Measurements from ENCODE around the gene SAP30L. TPM values are rescaled to one million over a fixed set of nuclear protein-coding genes. Genes with fewer than 3 reads are reported as not detected.

The SAP30L gene
- total and polyA plus RNA-seq, 4 donors, result 6.3 to 11.1 (median 8.6) TPM

DNA sequence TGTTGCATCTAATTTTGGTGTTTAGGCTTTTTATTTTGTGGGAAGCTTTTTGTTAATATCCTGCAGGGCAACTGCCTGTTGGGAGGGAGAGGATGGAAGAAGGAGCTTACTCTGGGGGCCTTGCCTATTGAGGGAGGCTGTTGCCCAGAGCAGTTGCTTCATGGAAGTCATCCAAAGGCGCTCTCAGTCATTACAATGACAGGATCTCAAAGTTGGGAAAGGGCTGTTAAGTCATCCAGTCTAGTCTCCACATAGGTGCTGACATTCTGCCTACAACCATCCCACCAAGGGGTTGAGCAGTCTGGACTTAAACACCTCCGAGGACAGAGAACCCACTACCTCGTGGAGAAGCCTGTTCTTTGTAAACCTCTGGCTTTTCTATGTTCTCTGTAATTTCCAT is 13.2 kb downstream of the SAP30L start:
- DNase-seq (ENCODE audit: low spot score), result no peak
- peaks cover 3 to 40% (median 32%) of the 10 kb centered on the region in 4 donors for H3K36me3 ChIP-seq (ENCODE audit: control insufficient read depth in 4 of 4, insufficient read depth in 3 of 4, low read depth in 1 of 4, low read length in 3 of 4)
- no peak overlapping the region for H3K27ac ChIP-seq (ENCODE audit: low read depth in 1 of 2, low read length in 2 of 2)
- no peaks in the 10 kb centered on the region for H3K27me3 ChIP-seq (ENCODE audit: control insufficient read depth in 4 of 4, insufficient read depth in 4 of 4, low read length in 3 of 4)
- H3K9ac ChIP-seq (ENCODE audit: low read depth in 1 of 2, low read length in 2 of 2), result no peak overlapping the region
- H3K9me3 ChIP-seq (ENCODE audit: control insufficient read depth in 4 of 4, low read length in 3 of 4), result no peaks in the 10 kb centered on the region
- H3K4me3 ChIP-seq (ENCODE audit: low read depth in 1 of 3, low read length in 3 of 3), result no peak overlapping the region
- 87% methylated on average over 3 of the region's 3 CpGs for WGBS
- no peak for TF ChIP-seq JUND (IDR thresholded peaks at IDR 0.05)
- TF ChIP-seq, protein P1, sequence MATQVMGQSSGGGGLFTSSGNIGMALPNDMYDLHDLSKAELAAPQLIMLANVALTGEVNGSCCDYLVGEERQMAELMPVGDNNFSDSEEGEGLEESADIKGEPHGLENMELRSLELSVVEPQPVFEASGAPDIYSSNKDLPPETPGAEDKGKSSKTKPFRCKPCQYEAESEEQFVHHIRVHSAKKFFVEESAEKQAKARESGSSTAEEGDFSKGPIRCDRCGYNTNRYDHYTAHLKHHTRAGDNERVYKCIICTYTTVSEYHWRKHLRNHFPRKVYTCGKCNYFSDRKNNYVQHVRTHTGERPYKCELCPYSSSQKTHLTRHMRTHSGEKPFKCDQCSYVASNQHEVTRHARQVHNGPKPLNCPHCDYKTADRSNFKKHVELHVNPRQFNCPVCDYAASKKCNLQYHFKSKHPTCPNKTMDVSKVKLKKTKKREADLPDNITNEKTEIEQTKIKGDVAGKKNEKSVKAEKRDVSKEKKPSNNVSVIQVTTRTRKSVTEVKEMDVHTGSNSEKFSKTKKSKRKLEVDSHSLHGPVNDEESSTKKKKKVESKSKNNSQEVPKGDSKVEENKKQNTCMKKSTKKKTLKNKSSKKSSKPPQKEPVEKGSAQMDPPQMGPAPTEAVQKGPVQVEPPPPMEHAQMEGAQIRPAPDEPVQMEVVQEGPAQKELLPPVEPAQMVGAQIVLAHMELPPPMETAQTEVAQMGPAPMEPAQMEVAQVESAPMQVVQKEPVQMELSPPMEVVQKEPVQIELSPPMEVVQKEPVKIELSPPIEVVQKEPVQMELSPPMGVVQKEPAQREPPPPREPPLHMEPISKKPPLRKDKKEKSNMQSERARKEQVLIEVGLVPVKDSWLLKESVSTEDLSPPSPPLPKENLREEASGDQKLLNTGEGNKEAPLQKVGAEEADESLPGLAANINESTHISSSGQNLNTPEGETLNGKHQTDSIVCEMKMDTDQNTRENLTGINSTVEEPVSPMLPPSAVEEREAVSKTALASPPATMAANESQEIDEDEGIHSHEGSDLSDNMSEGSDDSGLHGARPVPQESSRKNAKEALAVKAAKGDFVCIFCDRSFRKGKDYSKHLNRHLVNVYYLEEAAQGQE (IDR thresholded peaks at IDR 0.05), result no peak
- TF ChIP-seq, protein P2, sequence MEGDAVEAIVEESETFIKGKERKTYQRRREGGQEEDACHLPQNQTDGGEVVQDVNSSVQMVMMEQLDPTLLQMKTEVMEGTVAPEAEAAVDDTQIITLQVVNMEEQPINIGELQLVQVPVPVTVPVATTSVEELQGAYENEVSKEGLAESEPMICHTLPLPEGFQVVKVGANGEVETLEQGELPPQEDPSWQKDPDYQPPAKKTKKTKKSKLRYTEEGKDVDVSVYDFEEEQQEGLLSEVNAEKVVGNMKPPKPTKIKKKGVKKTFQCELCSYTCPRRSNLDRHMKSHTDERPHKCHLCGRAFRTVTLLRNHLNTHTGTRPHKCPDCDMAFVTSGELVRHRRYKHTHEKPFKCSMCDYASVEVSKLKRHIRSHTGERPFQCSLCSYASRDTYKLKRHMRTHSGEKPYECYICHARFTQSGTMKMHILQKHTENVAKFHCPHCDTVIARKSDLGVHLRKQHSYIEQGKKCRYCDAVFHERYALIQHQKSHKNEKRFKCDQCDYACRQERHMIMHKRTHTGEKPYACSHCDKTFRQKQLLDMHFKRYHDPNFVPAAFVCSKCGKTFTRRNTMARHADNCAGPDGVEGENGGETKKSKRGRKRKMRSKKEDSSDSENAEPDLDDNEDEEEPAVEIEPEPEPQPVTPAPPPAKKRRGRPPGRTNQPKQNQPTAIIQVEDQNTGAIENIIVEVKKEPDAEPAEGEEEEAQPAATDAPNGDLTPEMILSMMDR (IDR thresholded peaks at IDR 0.05; ENCODE audit: low read depth, low read length, missing input control), result no peak
- no peak for TF ChIP-seq HNF4A (conservative IDR thresholded peaks at IDR 0.05)
- TF ChIP-seq, protein P3, sequence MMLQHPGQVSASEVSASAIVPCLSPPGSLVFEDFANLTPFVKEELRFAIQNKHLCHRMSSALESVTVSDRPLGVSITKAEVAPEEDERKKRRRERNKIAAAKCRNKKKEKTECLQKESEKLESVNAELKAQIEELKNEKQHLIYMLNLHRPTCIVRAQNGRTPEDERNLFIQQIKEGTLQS (IDR thresholded peaks at IDR 0.05), result no peak
- TF ChIP-seq EGR1 (IDR thresholded peaks at IDR 0.05; ENCODE audit: low read depth in 2 of 2), result no peak
- TF ChIP-seq RAD21 (IDR thresholded peaks at IDR 0.05), result no peak
- no peak for TF ChIP-seq FOXA2 (IDR thresholded peaks at IDR 0.05)
- TF ChIP-seq YY1 (IDR thresholded peaks at IDR 0.05), result no peak
- no peak for TF ChIP-seq HNF4G (IDR thresholded peaks at IDR 0.05)
- no peak for TF ChIP-seq GABPA (IDR thresholded peaks at IDR 0.05 in 1 of 2, conservative IDR thresholded peaks at IDR 0.05 in 1 of 2)
- TF ChIP-seq TAF1 (conservative IDR thresholded peaks at IDR 0.05), result no peak
- no peaks in the 10 kb centered on the region for H3K4me1 ChIP-seq (ENCODE audit: control insufficient read depth in 4 of 4, insufficient read depth in 4 of 4, low read length in 3 of 4)

DNA sequence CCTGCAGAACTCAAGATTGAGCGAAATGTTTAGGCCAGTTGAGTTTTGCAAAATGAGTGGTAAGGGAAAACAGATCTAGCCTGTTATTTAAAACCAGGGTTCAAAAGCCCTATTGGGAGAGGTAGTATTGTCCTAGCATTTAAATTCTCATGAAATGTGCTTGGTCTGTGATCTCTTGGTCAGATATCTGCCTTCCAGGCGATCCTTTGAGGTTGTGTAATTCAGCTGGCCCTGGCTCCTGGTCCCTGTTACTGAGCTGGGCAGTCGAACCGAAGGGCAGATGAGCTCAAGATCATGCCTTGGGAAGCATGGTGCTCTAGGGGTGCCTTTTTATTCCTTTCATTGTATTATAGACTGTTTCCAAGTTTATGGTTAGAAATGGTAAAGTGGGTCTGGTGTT is 14.4 kb downstream of the SAP30L start:
- no peak overlapping the region for H3K4me3 ChIP-seq (ENCODE audit: low read depth in 1 of 3, low read length in 3 of 3)
- H3K4me1 ChIP-seq (ENCODE audit: control insufficient read depth in 4 of 4, insufficient read depth in 4 of 4, low read length in 3 of 4), result no peaks in the 10 kb centered on the region
- H3K36me3 ChIP-seq (ENCODE audit: control insufficient read depth in 4 of 4, insufficient read depth in 3 of 4, low read depth in 1 of 4, low read length in 3 of 4), result peaks cover 0 to 32% (median 25%) of the 10 kb centered on the region in 4 donors
- no peak for DNase-seq (ENCODE audit: low spot score)
- H3K27me3 ChIP-seq (ENCODE audit: control insufficient read depth in 4 of 4, insufficient read depth in 4 of 4, low read length in 3 of 4), result no peaks in the 10 kb centered on the region
- H3K9ac ChIP-seq (ENCODE audit: low read depth in 1 of 2, low read length in 2 of 2), result no peak overlapping the region
- WGBS, result 65% methylated on average over 4 of the region's 4 CpGs
- H3K9me3 ChIP-seq (ENCODE audit: control insufficient read depth in 4 of 4, low read length in 3 of 4), result no peaks in the 10 kb centered on the region
- no peak overlapping the region for H3K27ac ChIP-seq (ENCODE audit: low read depth in 1 of 2, low read length in 2 of 2)
- no peak for TF ChIP-seq RXRA (IDR thresholded peaks at IDR 0.05)

DNA sequence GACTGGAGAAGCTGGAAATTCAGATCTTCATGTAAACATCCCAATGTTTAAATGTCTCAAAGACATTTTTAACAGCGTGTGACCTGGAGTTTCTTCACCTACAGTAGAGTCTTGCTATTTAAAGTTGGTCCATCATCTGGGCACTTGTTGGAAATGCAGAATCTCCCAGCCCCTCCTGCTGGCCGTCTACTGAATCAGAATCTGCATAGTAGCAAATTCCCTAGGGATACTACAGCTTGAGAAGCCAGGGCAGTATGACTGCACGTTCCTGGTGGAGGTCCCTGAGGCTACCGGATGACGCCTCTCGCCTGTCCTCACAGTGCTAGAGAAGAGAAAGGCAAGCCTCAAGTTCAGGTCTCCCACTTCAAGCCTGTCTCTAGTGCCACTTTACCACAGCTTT is 15.7 kb downstream of the SAP30L start:
- WGBS, result 78% methylated on average over 6 of the region's 6 CpGs
- H3K36me3 ChIP-seq (ENCODE audit: control insufficient read depth in 4 of 4, insufficient read depth in 3 of 4, low read depth in 1 of 4, low read length in 3 of 4), result peaks cover 0 to 19% (median 13%) of the 10 kb centered on the region in 4 donors
- no peak for DNase-seq (ENCODE audit: low spot score)
- TF ChIP-seq FOXA1 (IDR thresholded peaks at IDR 0.05) (no peak), FOXA2 (IDR thresholded peaks at IDR 0.05) (no peak), RXRA (IDR thresholded peaks at IDR 0.05) (no peak), EGR1 (IDR thresholded peaks at IDR 0.05; ENCODE audit: low read depth in 2 of 2) (no peak), YY1 (IDR thresholded peaks at IDR 0.05) (no peak), HNF4G (IDR thresholded peaks at IDR 0.05) (no peak), JUND (IDR thresholded peaks at IDR 0.05) (no peak), HNF4A (conservative IDR thresholded peaks at IDR 0.05) (no peak), SP1 (IDR thresholded peaks at IDR 0.05) (no peak)
- TF ChIP-seq, protein P1 (IDR thresholded peaks at IDR 0.05), result no peak
- TF ChIP-seq, protein P4, sequence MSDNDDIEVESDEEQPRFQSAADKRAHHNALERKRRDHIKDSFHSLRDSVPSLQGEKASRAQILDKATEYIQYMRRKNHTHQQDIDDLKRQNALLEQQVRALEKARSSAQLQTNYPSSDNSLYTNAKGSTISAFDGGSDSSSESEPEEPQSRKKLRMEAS (IDR thresholded peaks at IDR 0.05), result no peak
- TF ChIP-seq, protein P2 (IDR thresholded peaks at IDR 0.05; ENCODE audit: low read depth, low read length, missing input control), result no peak

More for the DNA sequence above, 15.7 kb downstream of the SAP30L start:
- Histone ChIP-seq H3K27me3 (ENCODE audit: control insufficient read depth in 4 of 4, insufficient read depth in 4 of 4, low read length in 3 of 4) (no peaks in the 10 kb centered on the region), H3K9me3 (ENCODE audit: control insufficient read depth in 4 of 4, low read length in 3 of 4) (no peaks in the 10 kb centered on the region), H3K9ac (ENCODE audit: low read depth in 1 of 2, low read length in 2 of 2) (no peak overlapping the region), H3K4me3 (ENCODE audit: low read depth in 1 of 3, low read length in 3 of 3) (no peak overlapping the region), H3K4me1 (ENCODE audit: control insufficient read depth in 4 of 4, insufficient read depth in 4 of 4, low read length in 3 of 4) (no peaks in the 10 kb centered on the region), H3K27ac (ENCODE audit: low read depth in 1 of 2, low read length in 2 of 2) (no peak overlapping the region)
